Sigmoid colon (tissue), 7 donors: ENCODE results near the gene PROK1. TPM values are rescaled to one million over a fixed set of nuclear protein-coding genes. Genes with fewer than 3 reads are reported as not detected.

Source experiments
- DNase-seq: peaks from one replicate; pipeline ENCODE4 v3.0.0-alpha.2; 2019
- H3K27ac ChIP-seq, 4 donors: fragments of 200-600 bp; sonication (generic); one replicate each; pipeline ENCODE4 v1.5.1; 2016 to 2019; ENCODE audit warnings: mild to moderate bottlenecking in 1 of 4
- H3K27me3 ChIP-seq, 3 donors: fragments of 200-600 bp; sonication (generic); one replicate each; pipeline ENCODE4 v1.5.1; 2019; ENCODE audit warnings: mild to moderate bottlenecking in 1 of 3
- H3K36me3 ChIP-seq, 4 donors: fragments of 200-600 bp; sonication (generic); one replicate each; pipeline ENCODE4 v1.5.1; 2016 to 2019
- H3K4me1 ChIP-seq, 4 donors: fragments of 200-600 bp; sonication (generic); one replicate each; pipeline ENCODE4 v1.5.1; 2017 to 2019
- H3K4me3 ChIP-seq, 4 donors: fragments of 200-600 bp; sonication (generic); one replicate each; pipeline ENCODE4 v1.5.1; 2017 to 2019; ENCODE audit warnings: mild to moderate bottlenecking in 2 of 4, moderate library complexity in 1 of 4
- H3K9me3 ChIP-seq, 4 donors: fragments of 200-600 bp in 3 of 4; sonication (generic) in 3 of 4; one replicate each; pipeline versions ENCODE4 v1.5.1 to v1.6.1; 2013 to 2019
- EP300 ChIP-seq, 4 donors: sonication (generic); formaldehyde crosslinking; IDR thresholded peaks; one replicate each; pipeline ENCODE4 v1.6.1; 2017; ENCODE audit warnings: antibody characterized with exemption in 4 of 4
- POLR2A ChIP-seq, 2 donors: fragments of 450-650 bp; IDR thresholded peaks; one replicate each; pipeline ENCODE4 v1.6.1; 2016; ENCODE audit warnings: antibody characterized with exemption in 2 of 2, mild to moderate bottlenecking in 2 of 2, moderate library complexity in 2 of 2
- POLR2AphosphoS5 ChIP-seq, 4 donors: sonication (generic); formaldehyde crosslinking; IDR thresholded peaks; one replicate each; pipeline ENCODE4 v1.6.1; 2017; ENCODE audit warnings: antibody characterized with exemption in 4 of 4
- WGBS, 2 donors: extraction: QIAGEN DNeasy Blood & Tissue Kit; methylation state at CpG; one replicate each; pipeline ENCODE4 v1.1.7; 2013; 5-methylcytosine and 5-hydroxymethylcytosine counted together
- intact Hi-C: fragments of 100-400 bp; cut with DNase I; formaldehyde crosslinking; loops from one replicate; pipeline ENCODE4 v1.15.1; 2023
- polyA plus RNA-seq, 3 donors: library from polyadenylated mRNA; stranded (reverse); fragments of 200-250 nt; gene quantifications; one replicate each; pipeline ENCODE4 v1.2.3, GENCODE V29; 2013
- total RNA-seq, 4 donors: library from RNA; depleted of rRNA; stranded (reverse); fragments of >200 nt; gene quantifications; one replicate each; pipeline ENCODE4 v1.1.0, GENCODE V29; 2016
- TF ChIP-seq, protein P1 (sequence below), 4 experiments: fragments of 450-650 bp in 3 of 4; fragments of 200-600 bp in 1 of 4; IDR thresholded peaks; one replicate each; pipeline ENCODE4 v1.5.1; 2016 to 2019; ENCODE audit warnings: antibody characterized with exemption in 4 of 4, mild to moderate bottlenecking in 3 of 4, moderate library complexity in 2 of 4
- donor health status: healthy with polysubstance abuse.
- donor health status: Bipolar disorder and iron deficiency.
- donor health status: healthy.

PROK1 gene
- total and polyA plus RNA-seq, 7 donors, result 0.09 to 3.2 (median 0.46) TPM; not detected in 4

DNA sequence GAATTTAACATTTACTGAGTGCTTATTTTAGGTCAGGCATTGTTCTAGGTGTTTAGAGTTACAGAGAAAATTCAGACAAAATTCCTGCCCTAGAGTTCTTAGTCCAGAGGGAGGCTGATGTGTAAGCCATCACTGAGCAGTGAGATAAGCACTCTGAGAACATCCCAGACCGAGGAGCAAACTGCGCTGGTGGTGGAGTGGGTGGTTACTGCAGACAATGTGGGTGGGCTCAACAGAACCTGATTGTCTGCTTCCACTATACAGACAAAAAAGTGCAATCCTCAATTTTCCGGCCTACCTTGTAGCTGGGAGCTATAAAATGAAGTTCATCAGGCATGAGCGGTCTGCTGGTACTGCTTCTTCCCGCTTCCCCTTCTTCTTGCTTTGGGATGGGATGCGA, 23.5 kb downstream of the PROK1 start:
- H3K36me3 ChIP-seq, result no peaks in the 10 kb centered on the region
- no peak overlapping the region for H3K4me3 ChIP-seq
- H3K27ac ChIP-seq, result no peak overlapping the region
- TF ChIP-seq POLR2AphosphoS5 (IDR thresholded peaks at IDR 0.05), result no peak
- no peak for TF ChIP-seq POLR2A (IDR thresholded peaks at IDR 0.05)
- TF ChIP-seq, protein P1, sequence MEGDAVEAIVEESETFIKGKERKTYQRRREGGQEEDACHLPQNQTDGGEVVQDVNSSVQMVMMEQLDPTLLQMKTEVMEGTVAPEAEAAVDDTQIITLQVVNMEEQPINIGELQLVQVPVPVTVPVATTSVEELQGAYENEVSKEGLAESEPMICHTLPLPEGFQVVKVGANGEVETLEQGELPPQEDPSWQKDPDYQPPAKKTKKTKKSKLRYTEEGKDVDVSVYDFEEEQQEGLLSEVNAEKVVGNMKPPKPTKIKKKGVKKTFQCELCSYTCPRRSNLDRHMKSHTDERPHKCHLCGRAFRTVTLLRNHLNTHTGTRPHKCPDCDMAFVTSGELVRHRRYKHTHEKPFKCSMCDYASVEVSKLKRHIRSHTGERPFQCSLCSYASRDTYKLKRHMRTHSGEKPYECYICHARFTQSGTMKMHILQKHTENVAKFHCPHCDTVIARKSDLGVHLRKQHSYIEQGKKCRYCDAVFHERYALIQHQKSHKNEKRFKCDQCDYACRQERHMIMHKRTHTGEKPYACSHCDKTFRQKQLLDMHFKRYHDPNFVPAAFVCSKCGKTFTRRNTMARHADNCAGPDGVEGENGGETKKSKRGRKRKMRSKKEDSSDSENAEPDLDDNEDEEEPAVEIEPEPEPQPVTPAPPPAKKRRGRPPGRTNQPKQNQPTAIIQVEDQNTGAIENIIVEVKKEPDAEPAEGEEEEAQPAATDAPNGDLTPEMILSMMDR (IDR thresholded peaks at IDR 0.05), result no peak
- TF ChIP-seq EP300 (IDR thresholded peaks at IDR 0.05), result no peak
- no peak for DNase-seq
- H3K27me3 ChIP-seq, result no peaks in the 10 kb centered on the region
- no peaks in the 10 kb centered on the region for H3K9me3 ChIP-seq
- WGBS, 2 donors, result 94 to 97% methylated on average over 6 of the region's 6 CpGs
- intact Hi-C loops, result no loop called here
- no peaks in the 10 kb centered on the region for H3K4me1 ChIP-seq

DNA sequence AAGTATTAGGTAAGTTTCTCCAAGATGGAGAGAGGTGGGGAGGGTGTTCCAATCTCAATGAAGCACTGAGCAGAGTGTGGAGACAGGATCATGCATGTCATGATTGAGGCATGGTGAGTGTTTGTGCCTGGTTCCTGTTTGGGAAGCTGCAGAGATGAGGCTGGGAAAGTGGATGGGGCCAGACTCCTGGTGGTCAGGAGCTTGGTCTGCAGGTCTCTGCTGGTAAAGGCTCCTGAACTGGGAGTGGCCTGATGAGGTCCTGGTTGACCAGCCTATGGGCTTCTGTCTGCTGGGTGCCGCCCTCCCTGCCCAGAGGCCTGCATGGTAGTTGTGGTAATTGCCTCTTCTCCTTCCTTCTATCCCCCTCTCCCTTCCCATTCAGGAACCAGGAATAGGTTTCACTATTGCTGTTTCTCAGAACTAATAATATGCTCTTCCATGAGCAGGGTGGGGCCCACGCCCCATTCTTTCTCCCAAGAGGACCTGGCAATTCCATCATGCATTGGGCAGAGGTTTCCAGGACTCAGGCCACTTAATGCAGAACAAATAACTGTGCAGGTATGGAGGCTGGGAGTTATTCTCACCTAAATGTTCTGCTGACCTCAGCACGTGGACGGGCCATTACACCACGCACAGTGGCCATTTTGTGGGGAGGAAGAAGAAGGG, 24.5 kb downstream of the PROK1 start:
- TF ChIP-seq, protein P1 (IDR thresholded peaks at IDR 0.05), result no peak
- TF ChIP-seq POLR2AphosphoS5 (IDR thresholded peaks at IDR 0.05) (no peak), EP300 (IDR thresholded peaks at IDR 0.05) (no peak), POLR2A (IDR thresholded peaks at IDR 0.05) (no peak)
- H3K4me3 ChIP-seq, result no peak overlapping the region
- intact Hi-C loops, result no loop called here
- DNase-seq, result no peak
- H3K27me3 ChIP-seq, result no peaks in the 10 kb centered on the region
- H3K36me3 ChIP-seq, result no peaks in the 10 kb centered on the region
- no peak overlapping the region for H3K27ac ChIP-seq
- 91 to 96% methylated on average over 5 of the region's 5 CpGs for WGBS, 2 donors
- H3K9me3 ChIP-seq, result no peaks in the 10 kb centered on the region
- H3K4me1 ChIP-seq, result no peaks in the 10 kb centered on the region

DNA sequence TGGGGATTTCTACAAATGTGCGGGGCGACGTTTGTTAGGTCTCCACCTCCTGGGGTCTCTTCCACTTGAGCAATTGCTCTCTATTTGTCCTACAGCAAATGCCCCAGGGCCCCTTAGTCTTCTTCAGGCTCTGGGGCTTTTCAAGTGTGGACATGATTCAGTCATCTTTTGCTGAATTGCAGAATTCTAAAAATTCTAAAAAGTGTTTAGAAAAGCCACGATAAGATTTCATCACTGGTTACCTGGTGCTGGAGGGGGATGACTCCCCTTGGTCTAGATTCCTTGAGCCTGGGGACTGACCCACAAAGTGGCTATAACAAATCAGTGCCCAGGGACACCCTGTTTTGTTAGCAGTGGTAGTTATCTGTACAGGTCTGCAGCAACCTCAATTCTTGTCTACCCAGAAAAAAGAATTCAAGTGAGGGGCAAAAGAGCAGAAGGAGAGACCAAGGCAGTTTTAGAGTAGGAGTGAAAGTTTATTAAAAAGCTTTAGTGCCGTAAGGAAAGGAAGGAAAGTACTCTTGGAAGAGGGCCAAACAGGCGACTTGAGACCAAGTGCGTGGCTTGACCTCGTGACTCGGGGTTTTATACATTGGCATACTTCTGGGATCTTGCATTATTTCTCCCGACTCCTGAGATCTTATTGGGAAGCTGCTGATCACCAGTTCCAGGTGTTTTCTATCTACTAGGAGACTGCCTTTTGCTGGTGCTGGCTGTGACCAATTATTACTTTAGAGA, 25.2 kb downstream of the PROK1 start:
- Histone ChIP-seq H3K4me3 (no peak overlapping the region), H3K27me3 (no peaks in the 10 kb centered on the region), H3K4me1 (no peaks in the 10 kb centered on the region), H3K27ac (no peak overlapping the region), H3K36me3 (no peaks in the 10 kb centered on the region), H3K9me3 (no peaks in the 10 kb centered on the region)
- no peak for DNase-seq
- 50 to 58% methylated on average over 10 of the region's 10 CpGs for WGBS, 2 donors
- no peak for TF ChIP-seq POLR2A (IDR thresholded peaks at IDR 0.05)
- no peak for TF ChIP-seq POLR2AphosphoS5 (IDR thresholded peaks at IDR 0.05)
- intact Hi-C loops, result no loop called here

DNA sequence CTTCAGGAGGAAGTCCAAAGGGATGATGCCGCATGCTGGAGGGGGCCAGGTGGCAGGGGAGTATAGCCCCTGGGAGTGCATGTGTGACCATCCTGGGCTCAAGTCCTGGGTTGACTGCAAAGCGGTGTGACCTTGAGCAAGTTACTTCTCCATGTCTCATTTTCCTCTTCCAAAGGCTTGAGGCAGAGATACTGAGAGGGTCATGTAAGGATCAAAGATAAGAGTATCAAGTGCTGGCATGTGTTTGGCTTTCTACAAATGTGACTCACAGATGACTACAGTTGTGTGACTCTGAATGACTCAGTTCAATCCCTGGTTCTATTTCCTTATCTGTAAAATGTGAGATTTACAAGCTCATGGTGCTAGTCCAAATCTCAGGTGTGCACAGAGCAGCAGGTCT, 26.1 kb downstream of the PROK1 start:
- no peak for DNase-seq
- Histone ChIP-seq H3K36me3 (no peaks in the 10 kb centered on the region), H3K27me3 (no peaks in the 10 kb centered on the region), H3K9me3 (no peaks in the 10 kb centered on the region), H3K4me1 (no peaks in the 10 kb centered on the region), H3K27ac (no peak overlapping the region), H3K4me3 (no peak overlapping the region)
- TF ChIP-seq, protein P1 (IDR thresholded peaks at IDR 0.05), result no peak
- TF ChIP-seq EP300 (IDR thresholded peaks at IDR 0.05), result no peak
- no peak for TF ChIP-seq POLR2A (IDR thresholded peaks at IDR 0.05)
- TF ChIP-seq POLR2AphosphoS5 (IDR thresholded peaks at IDR 0.05), result no peak
- intact Hi-C loops, result no loop called here
- WGBS, 2 donors, result 63 to 84% methylated on average over 2 of the region's 2 CpGs

DNA sequence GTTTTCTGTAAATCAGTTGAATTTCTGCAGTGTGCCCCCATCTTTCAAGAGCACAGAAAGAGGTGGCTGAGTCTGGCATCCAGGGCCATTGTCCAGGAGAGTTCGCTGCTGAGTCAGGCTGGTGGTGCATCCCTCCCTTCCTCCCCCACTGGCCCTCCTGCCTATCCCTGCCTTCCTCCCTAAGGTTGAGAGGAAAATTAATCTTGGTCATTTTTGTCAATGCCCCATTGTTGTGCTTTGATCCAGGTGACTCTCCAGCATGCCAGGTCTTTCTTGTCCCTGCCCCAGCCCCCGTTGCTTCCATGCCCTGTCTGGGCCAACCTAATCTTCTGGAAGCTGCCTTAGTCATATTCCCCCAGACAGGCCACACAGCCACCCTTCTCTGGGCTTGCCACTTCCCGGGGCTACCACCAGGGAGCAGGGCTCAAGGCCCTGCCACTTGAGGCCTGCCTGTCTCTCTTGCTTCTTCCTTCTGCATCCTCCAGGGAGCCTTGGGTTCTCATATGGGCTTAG, 26.6 kb downstream of the PROK1 start:
- TF ChIP-seq POLR2AphosphoS5 (IDR thresholded peaks at IDR 0.05), result no peak
- no peak for TF ChIP-seq EP300 (IDR thresholded peaks at IDR 0.05)
- TF ChIP-seq, protein P1 (IDR thresholded peaks at IDR 0.05), result no peak
- no peak for TF ChIP-seq POLR2A (IDR thresholded peaks at IDR 0.05)
- 57 to 74% methylated on average over 3 of the region's 3 CpGs for WGBS, 2 donors
- no peak overlapping the region for H3K27ac ChIP-seq
- no peaks in the 10 kb centered on the region for H3K4me1 ChIP-seq
- no peaks in the 10 kb centered on the region for H3K27me3 ChIP-seq
- intact Hi-C loops, result no loop called here
- no peak for DNase-seq
- no peak overlapping the region for H3K4me3 ChIP-seq
- no peaks in the 10 kb centered on the region for H3K36me3 ChIP-seq
- H3K9me3 ChIP-seq, result no peaks in the 10 kb centered on the region
